HepG2 (cell line): ENCODE data around the gene RAB30. TPM values are rescaled to one million over a fixed set of nuclear protein-coding genes. Genes with fewer than 3 reads are reported as not detected.
A peak's percentile ranks its signal among the peaks of the same experiment; 100 is the strongest.

ENCODE experiments used
- BCLAF1 ChIP-seq: fragments of 450-650 bp; IDR thresholded peaks from 2 replicates; pipeline ENCODE4 v1.6.1; 2017; ENCODE audit warnings: mild to moderate bottlenecking
- EZH2 ChIP-seq: conservative IDR thresholded peaks from 2 replicates; pipeline ENCODE4 v1.6.1; 2012; ENCODE audit warnings: mild to moderate bottlenecking, low read depth, low read length, moderate library complexity
- FOXK2 ChIP-seq: fragments of 450-650 bp; IDR thresholded peaks from 2 replicates; pipeline ENCODE4 v1.6.1; 2016
- GPBP1L1 ChIP-seq: sonication (generic); formaldehyde crosslinking; IDR thresholded peaks from 2 replicates; pipeline ENCODE4 v1.5.0; 2020; ENCODE audit warnings: mild to moderate bottlenecking, missing genetic modification reagents
- HNF1B ChIP-seq: sonication (generic); formaldehyde crosslinking; IDR thresholded peaks from 2 replicates; pipeline ENCODE4 v1.5.1; 2020; ENCODE audit warnings: mild to moderate bottlenecking, moderate library complexity, missing genetic modification reagents
- MBD4 ChIP-seq: IDR thresholded peaks from 2 replicates; pipeline ENCODE4 v1.6.1; 2012; ENCODE audit warnings: low read length, inconsistent platforms, borderline replicate concordance
- NKX3-1 ChIP-seq: sonication (generic); formaldehyde crosslinking; IDR thresholded peaks from 2 replicates; pipeline ENCODE4 v1.5.0; 2020; ENCODE audit warnings: missing genetic modification reagents
- RNF219 ChIP-seq: sonication (generic); formaldehyde crosslinking; IDR thresholded peaks from 2 replicates; pipeline ENCODE4 v1.5.0; 2020; ENCODE audit warnings: mild to moderate bottlenecking, missing genetic modification reagents
- RXRB ChIP-seq: IDR thresholded peaks from 2 replicates; pipeline ENCODE4 v1.6.1; 2016; ENCODE audit warnings: borderline replicate concordance, missing genetic modification reagents, missing compliant biosample characterization
- SMC3 ChIP-seq: IDR thresholded peaks from 2 replicates; pipeline ENCODE4 v1.6.1; 2011; ENCODE audit warnings: low read length, improper control_type of control experiment
- SOX13 ChIP-seq, 3 experiments: fragments of 450-650 bp in 1 of 3; sonication (generic) in 1 of 3; formaldehyde crosslinking in 1 of 3; IDR thresholded peaks in 2 of 3; conservative IDR thresholded peaks in 1 of 3; 2 replicates each; pipeline versions ENCODE4 v1.5.0 to v1.6.1; 2016 to 2020; ENCODE audit warnings: antibody characterized with exemption in 1 of 3, mild to moderate bottlenecking in 1 of 3, missing compliant biosample characterization in 1 of 3, missing genetic modification reagents in 1 of 3, moderate library complexity in 1 of 3
- SP5 ChIP-seq: IDR thresholded peaks from 2 replicates; pipeline ENCODE4 v1.6.1; 2016; ENCODE audit warnings: low read depth, borderline replicate concordance
- U2AF1 ChIP-seq: fragments of 200-400 bp; formaldehyde crosslinking; optimal IDR thresholded peaks from 2 replicates; pipeline ENCODE3; 2017; ENCODE audit warnings: mild to moderate bottlenecking, low read depth, low read length
- ZBTB20 ChIP-seq: sonication (generic); formaldehyde crosslinking; IDR thresholded peaks from 2 replicates; pipeline ENCODE4 v1.8.1; 2023; ENCODE audit warnings: missing genetic modification reagents, low read depth, mild to moderate bottlenecking, borderline replicate concordance
- ZNF468 ChIP-seq: sonication (generic); formaldehyde crosslinking; IDR thresholded peaks from 2 replicates; pipeline ENCODE4 v1.8.0; 2022; ENCODE audit warnings: mild to moderate bottlenecking, moderate library complexity, missing genetic modification reagents
- ZNF546 ChIP-seq: sonication (generic); formaldehyde crosslinking; conservative IDR thresholded peaks from 2 replicates; pipeline ENCODE4 v1.8.1; 2023; ENCODE audit warnings: mild to moderate bottlenecking, missing genetic modification reagents
- ZNF720 ChIP-seq: sonication (generic); formaldehyde crosslinking; IDR thresholded peaks from 2 replicates; pipeline ENCODE4 v1.4.0; 2020; ENCODE audit warnings: missing genetic modification reagents
- ZZZ3 ChIP-seq: sonication (generic); formaldehyde crosslinking; IDR thresholded peaks from 2 replicates; pipeline ENCODE4 v1.4.0; 2020; ENCODE audit warnings: missing genetic modification reagents, mild to moderate bottlenecking, borderline replicate concordance
- polyA plus RNA-seq, 8 experiments: library from polyadenylated mRNA; depleted of rRNA in 3 of 8; stranded (reverse) in 7 of 8; unstranded in 1 of 8; fragments of >200 nt; fragmentation: Illumina TruSeq in 4 of 8; extraction: Trizol in 4 of 8; gene quantifications; 2 replicates each; pipeline versions ENCODE4 v1.2.1 to v1.2.3, GENCODE V29; 2011 to 2016; ENCODE audit warnings: low read depth in 4 of 8, missing spikeins in 1 of 8, mixed read lengths in 1 of 8; ENCODE audit not compliant: insufficient read depth in 1 of 8
- total RNA-seq, 5 experiments: library from RNA; depleted of rRNA; stranded (reverse); fragments of >200 nt; fragmentation: Illumina TruSeq; extraction: Trizol; gene quantifications; 2 replicates each; pipeline ENCODE4 v1.2.3, GENCODE V29; 2016; ENCODE audit warnings: low read depth in 1 of 5
- TF ChIP-seq, protein P1 (sequence below), 2 experiments: fragments of 450-650 bp in 1 of 2; sonication (generic) in 1 of 2; formaldehyde crosslinking; IDR thresholded peaks; 2 replicates each; pipeline versions ENCODE4 v1.5.0 to v1.8.0; 2020 to 2022; ENCODE audit warnings: mild to moderate bottlenecking in 1 of 2, missing genetic modification reagents in 1 of 2
- TF ChIP-seq, protein P2 (sequence below): sonication (generic); formaldehyde crosslinking; IDR thresholded peaks from 2 replicates; pipeline ENCODE4 v1.4.0; 2020; ENCODE audit warnings: mild to moderate bottlenecking, missing genetic modification reagents

RAB30 gene
- total and polyA plus RNA-seq, 2 of the 13 experiments (the other 11 are each of a cell fraction or from before 2014, with no cell fraction given): 3.7 to 5.0 TPM

DNA sequence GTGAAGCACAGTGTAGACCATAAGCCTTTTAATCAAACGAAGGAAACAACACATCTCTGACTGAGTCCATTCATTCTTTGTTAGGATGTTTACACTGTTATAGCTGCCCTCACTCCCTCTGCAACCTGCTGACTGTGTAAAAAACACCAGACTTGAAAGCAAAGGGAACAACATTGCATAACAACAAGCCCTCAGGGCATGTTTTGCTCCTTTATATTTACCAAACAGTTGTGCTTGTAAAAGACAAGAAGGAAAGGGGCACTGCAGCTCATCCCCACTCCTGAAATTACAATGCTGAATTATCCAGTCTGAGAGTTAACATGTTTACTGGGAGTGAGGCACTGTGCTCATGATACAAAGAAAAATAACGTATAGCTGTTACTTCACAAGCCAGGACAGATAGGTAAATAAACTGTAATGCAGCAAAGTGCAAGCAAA lies 46.4 kb downstream of the RAB30 start (continued):
- no peak for TF ChIP-seq NKX3-1 (CRISPR knock-in tag)
- TF ChIP-seq ZBTB20 (CRISPR knock-in tag): peak; percentile 76; the same call in 1 of the 2 replicates
- no peak for TF ChIP-seq GPBP1L1 (CRISPR knock-in tag)
- TF ChIP-seq, protein P1, sequence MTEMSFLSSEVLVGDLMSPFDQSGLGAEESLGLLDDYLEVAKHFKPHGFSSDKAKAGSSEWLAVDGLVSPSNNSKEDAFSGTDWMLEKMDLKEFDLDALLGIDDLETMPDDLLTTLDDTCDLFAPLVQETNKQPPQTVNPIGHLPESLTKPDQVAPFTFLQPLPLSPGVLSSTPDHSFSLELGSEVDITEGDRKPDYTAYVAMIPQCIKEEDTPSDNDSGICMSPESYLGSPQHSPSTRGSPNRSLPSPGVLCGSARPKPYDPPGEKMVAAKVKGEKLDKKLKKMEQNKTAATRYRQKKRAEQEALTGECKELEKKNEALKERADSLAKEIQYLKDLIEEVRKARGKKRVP (CRISPR knock-in tag; IDR thresholded peaks at IDR 0.05): no peak; a peak in 2 of 4 replicates
- no peak for TF ChIP-seq ZZZ3 (CRISPR knock-in tag)
- TF ChIP-seq SOX13 (IDR thresholded peaks at IDR 0.05): no peak
- peak in 1 of 2 experiments; percentile 78; a peak in 2 of 4 replicates for TF ChIP-seq SOX13 (CRISPR knock-in tag; conservative IDR thresholded peaks at IDR 0.05 in 1 of 2, IDR thresholded peaks at IDR 0.05 in 1 of 2)
- TF ChIP-seq, protein P2, sequence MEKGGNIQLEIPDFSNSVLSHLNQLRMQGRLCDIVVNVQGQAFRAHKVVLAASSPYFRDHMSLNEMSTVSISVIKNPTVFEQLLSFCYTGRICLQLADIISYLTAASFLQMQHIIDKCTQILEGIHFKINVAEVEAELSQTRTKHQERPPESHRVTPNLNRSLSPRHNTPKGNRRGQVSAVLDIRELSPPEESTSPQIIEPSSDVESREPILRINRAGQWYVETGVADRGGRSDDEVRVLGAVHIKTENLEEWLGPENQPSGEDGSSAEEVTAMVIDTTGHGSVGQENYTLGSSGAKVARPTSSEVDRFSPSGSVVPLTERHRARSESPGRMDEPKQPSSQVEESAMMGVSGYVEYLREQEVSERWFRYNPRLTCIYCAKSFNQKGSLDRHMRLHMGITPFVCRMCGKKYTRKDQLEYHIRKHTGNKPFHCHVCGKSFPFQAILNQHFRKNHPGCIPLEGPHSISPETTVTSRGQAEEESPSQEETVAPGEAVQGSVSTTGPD (CRISPR knock-in tag): no peak
- TF ChIP-seq SMC3: no peak
- no peak for TF ChIP-seq SP5 (CRISPR knock-in tag)
- TF ChIP-seq RNF219: no peak
- TF ChIP-seq ZNF468 (CRISPR knock-in tag): no peak
- TF ChIP-seq U2AF1: no peak
- no peak for TF ChIP-seq EZH2
- TF ChIP-seq ZNF720 (CRISPR knock-in tag): no peak
- no peak for TF ChIP-seq ZNF546 (CRISPR knock-in tag)
- no peak for TF ChIP-seq MBD4
- peak; percentile 71; the same call in 1 of the 2 replicates for TF ChIP-seq RXRB (CRISPR knock-in tag)
- TF ChIP-seq BCLAF1: no peak
- TF ChIP-seq FOXK2: no peak
- no peak for TF ChIP-seq HNF1B (CRISPR knock-in tag)
